GM19193 (cell line): ENCODE measurements around the gene RASGRP3.

ENCODE experiments used
- POLR2A ChIP-seq: IDR thresholded peaks from 4 replicates; pipeline ENCODE4 v1.6.1; 2011; ENCODE audit not compliant: insufficient read depth, insufficient read length; ENCODE audit errors: extremely low read depth

RASGRP3 gene, protein sequence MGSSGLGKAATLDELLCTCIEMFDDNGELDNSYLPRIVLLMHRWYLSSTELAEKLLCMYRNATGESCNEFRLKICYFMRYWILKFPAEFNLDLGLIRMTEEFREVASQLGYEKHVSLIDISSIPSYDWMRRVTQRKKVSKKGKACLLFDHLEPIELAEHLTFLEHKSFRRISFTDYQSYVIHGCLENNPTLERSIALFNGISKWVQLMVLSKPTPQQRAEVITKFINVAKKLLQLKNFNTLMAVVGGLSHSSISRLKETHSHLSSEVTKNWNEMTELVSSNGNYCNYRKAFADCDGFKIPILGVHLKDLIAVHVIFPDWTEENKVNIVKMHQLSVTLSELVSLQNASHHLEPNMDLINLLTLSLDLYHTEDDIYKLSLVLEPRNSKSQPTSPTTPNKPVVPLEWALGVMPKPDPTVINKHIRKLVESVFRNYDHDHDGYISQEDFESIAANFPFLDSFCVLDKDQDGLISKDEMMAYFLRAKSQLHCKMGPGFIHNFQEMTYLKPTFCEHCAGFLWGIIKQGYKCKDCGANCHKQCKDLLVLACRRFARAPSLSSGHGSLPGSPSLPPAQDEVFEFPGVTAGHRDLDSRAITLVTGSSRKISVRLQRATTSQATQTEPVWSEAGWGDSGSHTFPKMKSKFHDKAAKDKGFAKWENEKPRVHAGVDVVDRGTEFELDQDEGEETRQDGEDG

DNA sequence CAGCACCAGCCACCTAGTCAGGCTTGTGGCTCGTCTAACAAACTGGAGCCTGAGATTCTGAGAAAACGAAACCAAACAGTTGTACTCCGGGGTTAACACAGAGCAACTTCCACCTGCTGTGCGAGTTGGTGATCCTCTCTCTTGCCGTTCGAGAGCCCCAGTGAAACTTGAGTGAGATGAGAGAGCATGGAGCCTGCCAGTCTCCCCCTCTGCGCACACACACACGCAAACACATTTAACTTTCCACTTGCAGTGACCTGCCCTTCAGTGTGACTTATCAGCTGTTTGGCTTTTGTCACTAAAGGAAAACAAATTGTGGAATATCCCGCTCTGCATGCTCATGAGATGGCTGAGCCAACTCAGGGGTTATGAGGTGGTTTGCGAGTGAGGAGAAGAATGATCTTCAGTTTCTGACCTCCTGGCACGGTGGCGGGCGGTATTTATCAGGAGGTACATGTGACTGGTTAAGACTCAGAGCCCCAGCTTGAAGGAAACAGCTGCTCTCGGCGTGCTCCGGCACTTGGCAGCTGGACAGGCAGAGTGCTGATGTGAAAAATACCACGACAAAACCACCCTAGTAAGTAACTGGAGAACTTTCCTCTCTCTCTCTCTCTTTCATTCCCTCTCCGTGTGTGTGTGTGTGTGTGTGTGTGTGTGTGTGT, at the start of gene RASGRP3:
TSS of gene RASGRP3 (plus strand) at position 519 of the 662 bp plus-strand sequence. CDS start 38,488 bp downstream, outside the sequence.
- peak; percentile 85 for TF ChIP-seq POLR2A

DNA sequence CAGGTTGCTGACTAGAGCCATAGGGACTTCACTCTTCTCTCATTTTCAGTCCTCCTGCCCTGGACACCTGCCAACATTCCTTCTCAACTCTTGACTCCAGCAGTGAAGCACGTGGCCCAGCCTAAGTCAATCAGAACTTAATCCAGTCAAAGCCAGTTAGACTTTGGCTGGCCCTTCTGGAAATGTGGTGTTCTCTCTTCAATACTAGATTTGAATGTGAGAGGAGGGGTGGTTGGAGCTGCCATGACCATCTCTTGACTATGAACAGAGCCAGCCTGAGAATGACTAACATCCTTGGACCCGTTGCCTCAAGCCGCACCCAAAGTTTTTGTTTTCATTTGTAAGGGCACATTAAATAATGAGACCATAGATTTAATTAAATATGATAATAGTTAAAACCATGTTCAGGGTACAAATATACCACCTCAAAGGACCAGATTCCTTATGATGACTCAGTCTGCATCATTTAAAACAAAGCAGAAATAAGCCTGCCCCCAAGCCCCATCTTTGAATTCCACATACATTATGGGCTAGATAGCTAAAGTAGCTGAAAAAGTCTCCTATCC, 49.7 kb upstream of the RASGRP3 start:
- no peak for TF ChIP-seq POLR2A

DNA sequence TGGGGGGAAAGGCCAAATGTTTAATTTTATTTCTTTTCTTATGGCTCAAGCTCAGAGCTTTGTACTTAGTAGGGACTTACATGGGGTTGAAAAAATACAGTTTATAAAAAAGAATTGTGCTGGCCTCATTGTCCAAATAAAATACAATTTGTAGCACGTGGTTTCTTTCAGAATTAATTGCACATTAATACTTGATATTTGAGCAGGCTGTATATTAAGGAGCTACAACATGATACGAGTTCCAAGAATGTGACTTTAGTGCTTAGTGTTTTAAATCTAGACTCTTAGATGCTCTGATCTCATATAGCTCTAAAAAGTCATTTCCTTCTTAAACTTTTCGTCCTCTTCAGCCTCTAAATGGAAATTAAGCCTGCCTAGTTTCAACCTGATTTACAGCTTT, 46.4 kb upstream of the RASGRP3 start:
- no peak for TF ChIP-seq POLR2A

DNA sequence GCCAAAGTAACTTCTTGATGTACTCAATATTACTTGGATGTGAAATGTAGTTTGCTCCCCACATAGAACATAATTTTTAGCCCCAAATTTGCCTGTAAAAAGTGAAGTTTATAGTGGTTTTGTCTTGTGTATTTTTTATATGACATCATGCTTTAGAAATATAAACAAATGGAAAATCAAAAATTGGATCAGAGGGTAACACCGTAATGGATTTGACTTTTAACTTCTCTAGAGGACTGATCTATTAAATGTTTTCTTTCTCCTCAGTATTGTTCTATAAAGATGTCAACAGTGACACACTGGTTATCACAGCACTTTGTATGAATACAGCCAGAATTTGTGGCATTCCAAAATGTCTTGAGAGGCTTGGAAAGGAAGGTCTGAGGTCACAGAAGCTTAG, 45.6 kb upstream of the RASGRP3 start:
- TF ChIP-seq POLR2A = no peak

DNA sequence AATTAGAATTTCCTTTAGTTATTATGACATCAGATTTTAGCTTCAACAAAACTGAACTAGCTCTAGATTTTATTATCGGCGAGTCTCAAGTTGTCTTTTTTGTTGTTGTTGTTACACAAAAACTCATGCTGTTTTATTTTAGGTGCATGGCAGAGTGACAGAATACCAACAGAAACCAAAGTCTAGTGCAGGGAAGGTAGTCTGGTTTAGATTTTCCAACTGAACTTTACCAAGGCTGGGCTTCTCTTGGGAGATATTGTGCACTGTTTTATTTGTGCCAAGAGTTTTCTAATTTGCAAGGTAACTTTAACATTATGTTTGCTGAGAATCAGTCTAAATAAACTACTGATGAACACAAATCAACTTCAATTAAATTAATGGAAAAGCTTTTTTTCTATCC, 43.6 kb upstream of the RASGRP3 start:
- no peak for TF ChIP-seq POLR2A

DNA sequence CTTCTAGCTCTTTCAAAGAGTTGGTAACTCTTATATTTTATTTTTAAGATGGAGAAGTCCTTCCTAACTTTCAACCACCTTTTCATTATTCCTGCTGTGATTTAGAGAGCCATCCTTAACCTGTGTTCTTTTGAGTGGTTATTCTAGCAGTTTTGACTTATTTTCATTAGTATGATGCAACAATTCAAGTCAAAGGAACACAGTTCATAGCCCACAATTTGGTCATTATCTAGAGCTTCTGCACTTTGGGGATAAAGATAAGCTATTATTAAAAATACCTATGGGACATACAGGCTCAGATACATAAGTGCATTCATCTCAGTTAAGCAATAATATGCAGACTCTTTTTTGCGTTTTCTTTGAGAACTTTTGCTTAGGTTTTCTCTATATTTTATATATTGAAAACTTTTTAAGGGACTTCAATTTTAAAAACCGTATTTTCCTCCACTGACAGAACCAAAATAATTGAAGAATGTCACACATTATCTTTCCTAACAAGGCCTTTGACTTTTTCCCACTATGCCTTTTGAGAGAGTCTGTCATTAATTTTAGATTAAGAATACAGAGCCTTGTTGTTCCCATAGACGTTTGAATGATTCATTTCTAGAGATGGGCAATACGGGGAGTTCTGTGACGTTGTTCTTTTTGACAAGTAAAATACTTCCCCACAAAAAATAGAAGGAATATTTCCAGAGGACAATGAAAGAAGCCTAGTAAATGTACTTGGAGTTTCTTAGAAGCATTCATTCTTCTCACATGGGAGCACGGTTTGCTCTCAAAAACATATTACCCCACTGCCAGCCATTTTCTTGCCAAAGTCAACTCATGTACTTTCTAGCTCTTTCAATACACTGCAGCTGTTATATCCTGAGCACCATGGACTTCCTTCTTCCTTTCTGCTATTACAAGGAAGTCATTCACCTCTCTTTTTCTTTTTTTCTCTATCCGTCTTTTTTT, 42.9 kb upstream of the RASGRP3 start:
- TF ChIP-seq POLR2A = no peak

DNA sequence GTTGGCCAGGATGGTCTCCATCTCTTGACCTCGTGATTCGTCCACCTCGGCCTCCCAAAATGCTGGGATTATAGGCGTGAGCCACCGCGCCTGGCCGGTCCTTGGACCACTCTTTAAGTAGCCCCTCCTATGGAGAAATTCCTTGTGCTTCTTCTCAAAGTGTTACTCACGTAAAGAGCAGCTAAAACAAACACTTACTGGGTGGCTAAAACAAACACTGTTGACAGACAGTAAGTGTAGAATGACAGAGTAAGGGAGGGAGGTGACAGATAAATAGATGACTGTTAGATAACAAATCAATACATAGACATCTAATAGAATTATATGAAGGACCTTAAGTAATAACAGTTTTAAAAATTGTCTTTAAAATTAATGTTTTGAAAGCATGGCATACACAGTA, 40.9 kb upstream of the RASGRP3 start:
- no peak for TF ChIP-seq POLR2A

DNA sequence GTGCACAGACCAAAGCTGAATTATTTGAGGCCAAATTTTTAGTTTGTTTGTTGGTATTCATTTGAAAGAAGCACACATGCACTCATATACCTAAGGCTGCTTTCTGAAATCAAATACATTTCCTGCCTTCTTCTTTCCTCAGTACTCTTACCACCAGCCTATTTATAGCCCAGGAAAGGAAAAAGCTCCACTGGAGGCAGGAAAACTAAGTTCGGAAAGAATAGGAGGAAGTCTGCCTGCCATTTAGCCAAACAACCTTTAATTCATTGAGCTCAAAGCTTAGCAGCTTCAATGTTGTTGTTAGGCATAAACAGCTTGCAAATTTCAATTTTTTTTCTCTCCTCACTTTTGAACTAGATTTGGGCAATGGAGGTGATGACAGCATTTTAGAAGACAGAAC, 40.4 kb upstream of the RASGRP3 start:
- TF ChIP-seq POLR2A = no peak

DNA sequence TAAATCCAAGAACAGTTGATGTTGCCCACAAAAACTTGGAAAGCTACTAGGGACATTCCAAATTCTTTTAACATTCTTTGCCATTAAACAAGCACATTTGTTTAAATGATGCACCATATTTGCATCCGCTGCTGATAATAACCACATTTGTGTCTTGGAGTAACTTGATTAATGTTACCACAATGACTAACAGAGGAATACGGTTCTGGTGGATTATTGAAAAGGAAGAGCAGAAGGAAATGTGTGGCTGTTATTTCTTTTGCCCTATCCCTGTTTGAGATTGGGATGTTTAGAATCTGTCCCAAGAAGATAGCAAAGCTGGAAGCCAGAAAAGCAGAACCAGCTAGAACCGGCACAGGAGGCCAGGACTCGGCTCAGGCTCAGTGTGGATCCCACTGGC, 39.2 kb upstream of the RASGRP3 start:
- TF ChIP-seq POLR2A = no peak

DNA sequence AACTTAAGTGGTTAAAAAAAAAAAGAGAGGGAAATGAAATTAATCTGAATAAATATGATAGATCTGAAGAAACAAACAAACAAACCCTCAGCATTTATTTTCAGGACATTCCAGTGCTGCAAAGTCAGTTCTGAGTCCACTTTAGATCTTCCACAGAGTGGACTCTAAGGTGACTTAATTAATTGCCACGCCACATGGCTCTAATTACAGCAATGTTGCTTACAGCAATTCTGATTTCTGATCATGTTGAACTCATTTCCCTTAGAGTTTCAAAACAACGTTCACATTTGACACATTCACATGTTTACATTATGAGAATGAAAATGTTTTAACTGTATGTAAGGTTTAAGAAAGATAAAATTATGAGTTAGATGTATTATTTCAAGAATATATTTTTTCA, 38.6 kb upstream of the RASGRP3 start:
- no peak for TF ChIP-seq POLR2A

DNA sequence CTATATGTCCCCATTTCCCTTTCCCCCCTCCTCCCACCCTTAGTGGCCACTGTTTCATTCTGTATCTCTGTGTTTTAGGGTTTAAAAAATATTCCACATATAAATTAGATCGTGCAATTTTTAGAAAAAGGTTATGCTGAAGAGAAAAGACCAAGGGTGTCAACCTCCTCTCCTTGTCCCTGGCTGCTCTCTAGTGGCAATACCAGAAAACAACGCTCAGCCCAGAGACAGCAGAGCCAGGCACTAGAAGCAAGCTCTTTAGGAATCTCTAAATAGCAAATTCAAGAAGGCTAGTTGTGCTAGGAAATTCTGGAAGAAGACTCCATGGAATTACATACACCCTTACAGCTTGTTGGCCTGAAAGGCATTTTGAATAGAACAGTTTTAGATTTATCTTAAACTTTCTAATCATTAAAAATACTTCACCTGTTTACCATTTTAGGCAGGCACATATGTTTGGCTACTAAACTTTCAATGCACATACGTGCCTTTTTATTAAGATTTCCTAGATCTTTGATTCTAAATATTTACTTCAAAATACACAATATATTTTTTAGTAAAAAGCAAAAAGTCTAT, 35.1 kb upstream of the RASGRP3 start:
- no peak for TF ChIP-seq POLR2A

DNA sequence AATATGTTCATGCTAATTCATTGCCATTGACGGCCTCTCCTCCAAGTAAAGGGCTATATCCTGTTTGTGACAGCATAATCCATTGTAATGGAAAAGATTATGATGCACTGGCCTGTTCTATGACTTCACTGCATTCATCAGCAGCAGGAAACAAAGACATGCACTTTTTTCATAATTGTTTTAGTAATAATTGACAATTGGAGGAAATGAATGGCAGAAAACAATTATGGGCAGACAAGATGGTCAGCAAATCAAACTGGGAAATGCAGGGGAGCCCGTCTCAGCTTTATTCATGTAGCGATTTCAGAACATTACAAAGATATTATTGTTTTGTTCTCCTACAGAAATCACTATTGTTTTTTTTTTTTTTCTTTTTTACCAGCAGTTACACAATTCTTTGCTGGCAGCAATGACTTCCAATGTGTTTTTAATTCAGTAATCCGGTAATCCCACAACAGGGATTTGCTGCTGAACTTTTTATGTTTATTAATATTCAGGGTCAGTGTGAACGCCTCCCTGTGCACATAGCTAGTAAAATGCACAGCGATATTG, 33.8 kb upstream of the RASGRP3 start:
- TF ChIP-seq POLR2A = no peak

DNA sequence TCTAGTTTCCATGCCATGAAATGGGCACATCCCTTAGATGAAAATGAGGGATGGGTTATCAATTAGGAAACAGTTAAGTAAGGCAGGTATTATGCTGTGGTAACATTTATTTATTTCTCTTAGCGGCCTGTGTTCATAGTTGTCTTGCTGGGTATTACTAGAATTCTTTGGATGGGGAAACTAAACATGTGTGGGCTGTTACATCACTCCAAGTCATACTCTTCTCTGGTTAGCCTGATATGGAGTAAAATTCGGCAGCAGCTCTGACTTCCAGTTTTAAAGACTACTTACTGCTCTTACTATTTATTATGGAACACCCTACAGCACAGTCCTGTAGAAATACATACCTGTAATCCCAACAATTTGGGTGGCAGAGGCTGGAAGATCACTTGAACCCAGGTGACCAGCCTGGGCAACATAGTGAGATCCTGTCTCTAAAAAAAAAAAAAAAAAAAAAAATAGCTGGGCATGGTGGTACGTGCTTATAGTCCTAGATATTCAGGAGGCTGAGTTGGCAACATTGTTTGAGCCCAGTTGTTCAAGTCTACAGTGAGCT, 33.1 kb upstream of the RASGRP3 start:
- no peak for TF ChIP-seq POLR2A
